ENCODE measurements around the gene GPR55.

- no peak for TF ChIP-seq CTCF (IDR thresholded peaks at IDR 0.05; ENCODE audit: low read length)
- no peak for TF ChIP-seq EZH2 (optimal IDR thresholded peaks at IDR 0.05; ENCODE audit: low read depth, low read length)
- no peak for TF ChIP-seq EZH2phosphoT487 (IDR thresholded peaks at IDR 0.05; ENCODE audit: low read length)
Observed at GRCh38 chr2:230874456-230874855, 50.6 kb downstream of the GPR55 start.
